GM18499 (cell line): ENCODE measurements around the gene LMOD1.
"Not testable (repeated sequence)": the region's sequence is repeated elsewhere in the genome, so short reads cannot be mapped to it uniquely, and the experiment has no call there.

Experiments
- ATAC-seq: cut with Tn5 transposase; IDR thresholded peaks from one replicate; pipeline ENCODE4 v1.9.1; 2021; ENCODE audit warnings: moderate number of reproducible peaks; ENCODE audit not compliant: insufficient read depth, unreplicated experiment

LMOD1 gene

DNA sequence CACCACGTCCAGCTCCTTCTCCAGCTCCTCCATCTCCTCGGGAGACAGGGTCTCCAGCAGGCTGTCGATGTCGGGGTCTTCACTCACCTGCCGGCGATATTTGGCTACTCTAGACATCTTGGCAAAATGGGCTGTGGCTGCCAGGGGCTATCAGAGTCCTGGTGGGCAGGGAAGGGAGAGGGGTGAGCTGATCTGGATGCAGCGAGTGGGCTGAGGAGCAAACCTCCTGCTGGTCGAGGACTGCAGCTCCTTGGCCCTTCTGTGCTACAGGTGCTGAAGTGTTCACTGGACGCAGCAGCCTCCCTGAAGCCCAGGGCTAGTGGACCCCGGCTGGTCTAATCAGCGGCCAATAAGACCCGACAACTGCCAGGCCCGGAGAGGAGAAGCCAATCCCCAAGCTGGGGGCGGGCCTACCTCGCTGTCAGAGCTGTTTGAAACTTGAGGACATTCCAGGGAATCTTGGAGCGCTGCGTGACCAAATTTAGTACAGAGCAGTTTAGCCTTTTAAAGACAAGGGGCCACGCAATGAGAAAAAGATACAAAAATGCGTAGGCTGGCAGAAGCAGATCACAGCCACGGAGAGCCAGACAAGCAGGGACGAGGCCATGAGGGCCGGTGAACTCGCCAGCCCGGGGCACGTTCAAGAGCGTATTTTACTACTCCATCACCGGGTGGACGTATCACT, at the start of gene LMOD1:
LMOD1 (minus strand) TSS at position 325 of the 685 bp plus-strand sequence; CDS start at position 117, 208 bp downstream.
- no peak for ATAC-seq

- ATAC-seq, result no peak
Observed at GRCh38 chr1:201990427-201990826, 44.1 kb upstream of the LMOD1 start.

DNA sequence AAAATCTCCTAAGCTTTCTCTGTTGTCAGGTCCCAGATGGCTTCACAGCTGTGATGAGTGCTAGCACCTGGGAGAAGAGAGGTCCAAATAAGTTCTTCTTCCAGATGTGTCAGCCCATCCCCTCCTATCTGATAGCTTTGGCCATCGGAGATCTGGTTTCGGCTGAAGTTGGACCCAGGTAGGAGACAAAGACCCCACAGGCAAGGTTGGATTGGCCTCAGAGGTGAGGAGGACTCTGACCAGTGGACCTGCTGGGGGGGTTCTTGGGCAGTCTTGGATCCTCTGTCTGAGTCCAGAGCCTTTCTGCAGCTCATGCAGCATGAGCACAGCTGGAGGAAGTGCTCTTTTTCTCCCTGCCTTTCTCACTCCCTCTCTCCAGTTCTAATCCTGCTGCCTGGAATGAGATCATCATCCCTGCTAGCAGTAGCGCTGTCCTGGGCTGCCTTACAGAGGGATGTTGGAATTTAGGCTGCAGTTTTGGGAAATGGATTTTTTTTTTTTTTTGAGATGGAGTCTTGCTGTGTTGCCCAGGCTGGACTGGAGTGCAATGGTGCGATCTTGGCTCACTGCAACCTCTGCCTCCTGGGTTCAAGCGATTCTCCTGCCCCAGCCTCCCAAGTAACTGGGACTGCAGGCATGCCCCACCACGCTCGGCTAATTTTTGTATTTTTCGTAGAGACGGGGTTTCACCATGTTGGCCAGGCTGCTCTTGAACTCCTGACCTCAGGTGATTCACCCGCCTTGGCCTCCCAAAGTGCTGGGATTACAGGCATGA, 43.2 kb upstream of the LMOD1 start:
- ATAC-seq, result no peak

GRCh38 chr1:201988601-201989000, 42.3 kb upstream of the LMOD1 start:
- no peak for ATAC-seq

- ATAC-seq, result no peak
Observed at GRCh38 chr1:201985355-201985754, 39.0 kb upstream of the LMOD1 start.

DNA sequence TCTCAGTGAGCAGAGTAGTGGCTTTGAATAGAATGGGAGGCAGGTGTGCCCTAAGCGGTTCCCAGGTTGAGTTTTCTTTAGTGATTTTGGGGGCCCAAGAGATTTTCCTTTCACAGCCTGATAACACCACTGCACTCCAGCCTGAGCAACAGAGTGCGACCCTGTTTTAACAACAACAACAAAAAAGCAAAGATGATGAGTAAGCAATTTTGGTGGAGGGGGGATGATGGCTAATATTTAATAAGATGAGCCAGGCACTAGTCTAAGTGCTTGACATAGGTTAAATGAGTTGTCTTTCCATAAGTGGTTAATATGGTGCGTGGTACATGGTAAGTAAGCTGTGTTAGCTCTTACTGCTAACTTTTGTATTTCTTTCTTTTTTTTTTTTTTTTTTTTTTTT, 38.1 kb upstream of the LMOD1 start:
- ATAC-seq, result no peak

GRCh38 chr1:201983380-201983805, 37.0 kb upstream of the LMOD1 start:
- no peak for ATAC-seq

GRCh38 chr1:201982623-201983379, 36.5 kb upstream of the LMOD1 start, which contains the start of gene RNPEP:
Gene RNPEP, plus strand, starts transcription at chr1:201982648. Its CDS starts 19 bp downstream, at chr1:201982667.
- ATAC-seq, result no peak

- no peak for ATAC-seq
Observed at GRCh38 chr1:201982082-201982622, 35.8 kb upstream of the LMOD1 start.

DNA sequence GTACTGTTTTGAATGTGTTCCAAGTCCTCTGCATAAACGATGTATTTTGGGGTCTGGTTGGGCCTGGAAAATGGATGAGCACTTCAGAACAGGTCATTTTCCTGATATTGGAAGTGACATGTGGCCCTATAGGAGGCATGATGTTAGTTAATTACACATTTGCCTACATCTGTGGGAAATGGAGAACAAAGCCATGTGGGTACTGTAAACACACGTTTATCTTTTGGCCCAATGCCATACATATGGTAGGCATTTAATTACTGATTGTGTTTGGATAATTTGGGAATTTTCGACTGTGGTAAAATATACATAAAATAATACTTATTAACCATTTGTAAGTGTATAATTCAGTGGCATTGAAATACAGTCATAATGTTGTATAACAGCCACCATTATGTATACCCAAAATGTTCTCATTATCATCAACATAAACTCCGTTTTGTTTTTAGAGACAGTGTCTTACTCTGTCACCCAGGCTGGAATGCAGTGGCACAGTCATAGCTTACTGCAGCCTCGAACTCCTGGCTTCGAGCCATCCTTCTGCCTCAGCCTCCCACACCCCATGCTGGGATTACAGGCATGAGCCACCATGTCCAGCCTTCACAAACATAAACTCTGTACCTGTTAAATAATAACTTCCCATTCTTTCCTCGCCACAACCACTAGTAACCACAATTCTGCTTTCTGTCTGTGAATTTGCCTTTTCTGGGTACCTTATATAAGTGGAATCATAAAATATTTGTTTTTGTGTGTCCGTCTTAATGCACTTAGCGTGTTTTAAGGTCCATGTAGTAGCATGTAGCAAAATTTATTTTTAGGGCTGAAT, 24.2 kb upstream of the LMOD1 start:
- ATAC-seq, result no peak

DNA sequence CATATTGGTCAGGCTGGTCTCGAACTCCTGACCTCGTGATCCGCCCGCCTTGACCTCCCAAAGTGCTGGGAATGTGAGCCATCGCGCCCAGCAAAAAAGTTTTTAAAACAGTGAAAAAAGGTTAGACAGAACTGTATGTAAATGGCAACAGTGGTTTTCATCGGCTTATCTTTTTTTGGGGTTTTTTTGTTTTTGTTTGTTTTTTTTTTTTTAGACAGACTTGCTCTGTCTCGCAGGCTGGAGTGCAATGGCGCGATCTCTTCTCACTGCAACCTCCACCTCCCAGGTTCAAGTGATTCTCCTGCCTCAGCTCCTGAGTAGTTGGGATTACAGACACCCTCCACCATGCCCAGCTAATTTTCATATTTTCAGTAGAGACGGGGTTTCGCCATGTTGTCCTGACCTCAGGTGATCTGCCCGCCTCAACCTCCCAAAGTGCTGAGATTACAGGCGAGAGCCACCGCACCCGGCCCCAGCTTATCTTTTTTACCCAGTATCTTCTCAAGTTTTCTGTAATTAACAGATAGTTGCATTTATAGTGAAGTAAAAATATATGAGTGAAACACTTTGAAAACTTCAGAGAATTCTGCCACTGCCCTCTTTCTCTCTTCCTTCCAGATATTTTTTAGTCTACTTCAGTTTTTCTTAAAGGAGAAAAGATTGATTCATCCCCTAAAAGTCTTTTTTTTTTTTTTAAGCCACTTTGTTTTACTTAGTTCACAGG, 22.0 kb upstream of the LMOD1 start:
- ATAC-seq, result no peak

GRCh38 chr1:201966171-201966570, 19.8 kb upstream of the LMOD1 start:
- ATAC-seq, result no peak

- ATAC-seq, result no peak
Observed at GRCh38 chr1:201964261-201964660, 17.9 kb upstream of the LMOD1 start.

- ATAC-seq, result not testable (repeated sequence)
Observed at GRCh38 chr1:201962382-201962781, 16.0 kb upstream of the LMOD1 start.

DNA sequence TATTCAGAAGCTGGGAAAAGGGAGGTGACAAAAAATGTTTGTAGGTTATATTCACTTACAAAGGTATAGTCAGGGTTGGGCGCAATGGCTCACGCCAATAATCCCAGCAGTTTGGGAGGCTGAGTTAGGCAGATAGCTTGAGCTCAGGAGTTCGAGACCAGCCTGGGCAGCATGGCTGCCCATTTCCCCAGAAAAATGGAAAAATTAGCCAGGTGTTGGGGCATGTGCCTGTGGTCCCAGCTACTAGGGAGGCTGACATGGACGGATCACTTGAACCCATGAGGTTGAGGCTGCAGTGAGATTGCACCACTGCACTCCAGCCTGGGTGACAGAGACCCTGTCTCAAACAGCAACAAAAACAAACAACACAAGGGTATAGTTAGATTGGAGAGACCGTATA, 12.0 kb upstream of the LMOD1 start:
- no peak for ATAC-seq

DNA sequence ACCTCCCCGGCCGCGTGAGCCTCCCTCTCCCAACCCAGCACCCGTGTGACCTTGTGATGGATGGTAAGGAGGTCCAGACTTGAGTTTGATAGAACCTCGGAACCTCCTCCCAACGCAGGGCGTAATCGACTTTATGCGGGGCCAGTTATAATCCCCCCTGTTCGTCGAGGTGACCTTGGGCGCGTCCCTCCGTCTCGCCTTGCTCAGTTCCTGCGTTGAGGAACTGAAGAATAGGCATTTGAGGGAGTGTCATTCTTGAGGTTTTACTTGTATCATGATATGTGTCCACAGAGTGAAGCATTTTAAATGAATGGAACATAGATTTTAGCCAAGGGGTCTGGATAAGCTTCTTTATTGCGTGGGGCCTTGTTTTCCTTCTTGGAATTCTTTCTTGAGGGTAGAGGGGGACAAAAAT, 9.4 kb upstream of the LMOD1 start:
- ATAC-seq, result no peak

DNA sequence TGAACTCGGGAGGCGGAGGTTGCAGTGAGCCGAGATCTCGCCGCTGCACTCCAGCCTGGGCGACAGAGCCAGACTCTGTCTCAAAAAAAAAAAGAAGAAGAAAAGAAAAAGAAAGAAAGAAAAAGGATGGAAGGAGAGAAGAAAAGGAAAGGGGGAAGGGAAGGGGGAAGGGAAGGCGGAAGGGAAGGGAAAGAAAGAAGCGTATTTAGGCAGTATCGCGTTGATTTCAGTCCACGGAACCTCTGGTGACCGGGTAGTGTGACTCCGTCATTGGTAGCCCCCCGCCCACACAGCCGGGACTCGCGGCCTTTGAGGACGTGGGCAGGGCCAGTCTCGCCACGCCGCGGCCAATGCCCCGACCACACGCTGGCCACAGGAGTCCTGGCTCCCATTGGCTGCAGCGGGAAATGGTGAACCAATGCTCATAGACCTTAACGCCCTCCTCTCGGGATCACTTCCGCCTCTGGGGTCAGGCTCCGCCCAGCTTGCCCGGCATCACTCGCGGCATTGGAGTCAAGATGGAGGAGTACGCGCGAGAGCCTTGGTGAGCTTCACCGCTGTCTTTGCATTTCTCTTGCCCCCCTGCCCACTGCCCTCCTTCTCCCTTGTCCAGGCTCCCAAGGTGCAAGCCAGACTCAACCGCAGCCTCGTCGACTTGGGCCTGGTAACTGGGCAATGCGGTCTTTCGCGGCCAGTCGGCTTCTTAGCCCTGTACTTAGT, 8.8 kb upstream of the LMOD1 start, which contains the start of gene TIMM17A:
TIMM17A (plus strand) TSS at position 495 of the 720 bp plus-strand sequence; CDS start at position 519, 24 bp downstream.
- peak; percentile 98 for ATAC-seq

GRCh38 chr1:201954263-201955008, 8.1 kb upstream of the LMOD1 start:
- no peak for ATAC-seq
